HG03457 (cell line): ENCODE data around the gene MTCH1.
"Not testable (repeated sequence)": the region's sequence is repeated elsewhere in the genome, so short reads cannot be mapped to it uniquely, and the experiment has no call there.

Source experiments
- ATAC-seq: cut with Tn5 transposase; IDR thresholded peaks from one replicate; pipeline ENCODE4 v1.9.1; 2021; ENCODE audit warnings: moderate number of reproducible peaks; ENCODE audit not compliant: unreplicated experiment

MTCH1 gene

GRCh38 chr6:36999061-36999750 lies 13.2 kb upstream of the MTCH1 start:
- no peak for ATAC-seq

- no peak for ATAC-seq
These were observed 12.7 kb upstream of the MTCH1 start for GRCh38 chr6:36998723-36999038.

- no peak for ATAC-seq
These were observed 12.1 kb upstream of the MTCH1 start for GRCh38 chr6:36997811-36998722.

- not testable (repeated sequence) for ATAC-seq
These were observed 4.4 kb upstream of the MTCH1 start for GRCh38 chr6:36990401-36990800.

GRCh38 chr6:36989264-36989663 lies 3.3 kb upstream of the MTCH1 start:
- ATAC-seq = no peak

GRCh38 chr6:36986704-36987047 lies 680 bp upstream of the MTCH1 start:
- ATAC-seq = no peak

- no peak for ATAC-seq
These were observed 584 bp downstream of the MTCH1 start for GRCh38 chr6:36985417-36985807.

- ATAC-seq = no peak
These were observed 1.2 kb downstream of the MTCH1 start for GRCh38 chr6:36984581-36985416.

- ATAC-seq = no peak
These were observed 2.5 kb downstream of the MTCH1 start for GRCh38 chr6:36983538-36983937.

- ATAC-seq = no peak
These were observed 4.9 kb downstream of the MTCH1 start for GRCh38 chr6:36980876-36981619.

- no peak for ATAC-seq
These were observed 5.9 kb downstream of the MTCH1 start for GRCh38 chr6:36980129-36980528.

- no peak for ATAC-seq
These were observed 6.7 kb downstream of the MTCH1 start for GRCh38 chr6:36979347-36979742.

GRCh38 chr6:36978421-36979346 lies 7.3 kb downstream of the MTCH1 start:
- no peak for ATAC-seq

- ATAC-seq = no peak
These were observed 8.5 kb downstream of the MTCH1 start for GRCh38 chr6:36977470-36977941.

- no peak for ATAC-seq
These were observed 9.1 kb downstream of the MTCH1 start for GRCh38 chr6:36976931-36977330.

- no peak for ATAC-seq
These were observed 9.5 kb downstream of the MTCH1 start for GRCh38 chr6:36976509-36976908.

GRCh38 chr6:36976007-36976264 lies 10.1 kb downstream of the MTCH1 start:
- no peak for ATAC-seq

GRCh38 chr6:36975231-36976006 lies 10.6 kb downstream of the MTCH1 start:
- no peak for ATAC-seq

- ATAC-seq = no peak
These were observed 12.3 kb downstream of the MTCH1 start for GRCh38 chr6:36973647-36974046.
